Caco-2 (cell line): ENCODE results near the gene HEATR1. TPM values are rescaled to one million over a fixed set of nuclear protein-coding genes. Genes with fewer than 3 reads are reported as not detected.

ENCODE experiments used
- BruUV-seq: library from RNA; stranded (reverse); fragments of 400-500 nt; replicated peaks from 2 replicates; lab custom pipeline; 2021; lab: Mats Ljungman, UMichigan
- CTCF ChIA-PET: fragments of 300-600 bp; sonication (Branson Sonifier 250); formaldehyde crosslinking; loops from one replicate; lab custom pipeline; 2022; ENCODE audit warnings: antibody characterized with exemption; lab: Charles Lee
- POLR2A ChIA-PET: fragments of 300-600 bp; sonication (Branson Sonifier 250); formaldehyde crosslinking; loops from one replicate; lab custom pipeline; 2022; ENCODE audit warnings: antibody characterized with exemption; lab: Charles Lee
- DNase-seq, 2 experiments: peaks; one replicate each; pipeline versions ENCODE4 v3.0.0 to v3.0.0-alpha.2; 2020 to 2022
- H3K27me3 ChIP-seq: replicated peaks from 2 replicates; pipeline ENCODE4 v1.6.0; 2011; ENCODE audit warnings: low read length; ENCODE audit not compliant: control insufficient read depth, insufficient read depth
- H3K36me3 ChIP-seq: 2 replicates; pipeline ENCODE4 v1.5.1; 2011; ENCODE audit warnings: low read length; ENCODE audit not compliant: control insufficient read depth, insufficient read depth
- H3K4me1 ChIP-seq: fragments of 250-450 bp; sonication (Bioruptor Pico); 2 replicates; pipeline ENCODE4 v1.5.1; 2020; ENCODE audit warnings: mild to moderate bottlenecking
- H3K4me3 ChIP-seq: 2 replicates; pipeline ENCODE4 v1.5.1; 2011; ENCODE audit warnings: low read depth, mild to moderate bottlenecking, control low read depth, low read length
- H3K9me3 ChIP-seq: fragments of 250-450 bp; sonication (Bioruptor Pico); 2 replicates; pipeline ENCODE4 v1.5.1; 2020; ENCODE audit warnings: mild to moderate bottlenecking, moderate library complexity
- H3K27ac Mint-ChIP-seq: one replicate; pipeline ENCODE4 v1.8.0; 2022; ENCODE audit warnings: mixed read lengths; ENCODE audit not compliant: unreplicated experiment
- H3K27me3 Mint-ChIP-seq: one replicate; pipeline ENCODE4 v1.8.0; 2022; ENCODE audit warnings: mixed read lengths; ENCODE audit not compliant: insufficient read depth, unreplicated experiment
- H3K36me3 Mint-ChIP-seq: one replicate; pipeline ENCODE4 v1.8.0; 2022; ENCODE audit warnings: mild to moderate bottlenecking, mixed read lengths; ENCODE audit not compliant: insufficient read depth, unreplicated experiment
- H3K4me1 Mint-ChIP-seq: one replicate; pipeline ENCODE4 v1.8.0; 2022; ENCODE audit warnings: low read depth, mixed read lengths; ENCODE audit not compliant: unreplicated experiment
- H3K4me3 Mint-ChIP-seq: one replicate; pipeline ENCODE4 v1.8.0; 2022; ENCODE audit warnings: mild to moderate bottlenecking, moderate library complexity, mixed read lengths; ENCODE audit not compliant: unreplicated experiment
- H3K9me3 Mint-ChIP-seq: one replicate; pipeline ENCODE4 v1.8.0; 2022; ENCODE audit warnings: mixed read lengths; ENCODE audit not compliant: unreplicated experiment
- intact Hi-C: fragments of 100-400 bp; cut with micrococcal nuclease; formaldehyde crosslinking; loops from one replicate; pipeline ENCODE4 v1.10.0; 2022; ENCODE audit not compliant: unreplicated experiment
- total RNA-seq: library from RNA; stranded (reverse); gene quantifications from 2 replicates; pipeline ENCODE4 v1.2.3, GENCODE V29; 2022
- TF ChIP-seq, protein P1 (sequence below), 2 experiments: fragments of 200-600 bp in 1 of 2; IDR thresholded peaks; 1 replicate in 1 of 2; 2 replicates in 1 of 2; pipeline versions ENCODE4 v1.5.1 to v1.8.0; 2011 to 2022; ENCODE audit warnings: antibody characterized with exemption in 1 of 2, control low read depth in 1 of 2, inconsistent platforms in 1 of 2, low read depth in 1 of 2, low read length in 1 of 2, mild to moderate bottlenecking in 1 of 2, moderate library complexity in 1 of 2; ENCODE audit not compliant: insufficient read depth in 1 of 2, severe bottlenecking in 1 of 2, unreplicated experiment in 1 of 2

Gene HEATR1
- total RNA-seq, 1 experiment from 2014 or later, result 56.5 TPM

GRCh38 chr1:236520445-236521005 lies 83.8 kb downstream of the HEATR1 start:
- TF ChIP-seq, protein P1, sequence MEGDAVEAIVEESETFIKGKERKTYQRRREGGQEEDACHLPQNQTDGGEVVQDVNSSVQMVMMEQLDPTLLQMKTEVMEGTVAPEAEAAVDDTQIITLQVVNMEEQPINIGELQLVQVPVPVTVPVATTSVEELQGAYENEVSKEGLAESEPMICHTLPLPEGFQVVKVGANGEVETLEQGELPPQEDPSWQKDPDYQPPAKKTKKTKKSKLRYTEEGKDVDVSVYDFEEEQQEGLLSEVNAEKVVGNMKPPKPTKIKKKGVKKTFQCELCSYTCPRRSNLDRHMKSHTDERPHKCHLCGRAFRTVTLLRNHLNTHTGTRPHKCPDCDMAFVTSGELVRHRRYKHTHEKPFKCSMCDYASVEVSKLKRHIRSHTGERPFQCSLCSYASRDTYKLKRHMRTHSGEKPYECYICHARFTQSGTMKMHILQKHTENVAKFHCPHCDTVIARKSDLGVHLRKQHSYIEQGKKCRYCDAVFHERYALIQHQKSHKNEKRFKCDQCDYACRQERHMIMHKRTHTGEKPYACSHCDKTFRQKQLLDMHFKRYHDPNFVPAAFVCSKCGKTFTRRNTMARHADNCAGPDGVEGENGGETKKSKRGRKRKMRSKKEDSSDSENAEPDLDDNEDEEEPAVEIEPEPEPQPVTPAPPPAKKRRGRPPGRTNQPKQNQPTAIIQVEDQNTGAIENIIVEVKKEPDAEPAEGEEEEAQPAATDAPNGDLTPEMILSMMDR (IDR thresholded peaks at IDR 0.05; ENCODE audit: insufficient read depth in 1 of 2, low read depth in 1 of 2, low read length in 1 of 2, severe bottlenecking in 1 of 2, unreplicated experiment in 1 of 2), result no peak
- Histone ChIP-seq H3K4me3 (no peak overlapping the region), H3K9me3 (no peaks in the 10 kb centered on the region), H3K36me3 (no peaks in the 10 kb centered on the region), H3K4me1 (peaks cover 31% of the 10 kb centered on the region), H3K27me3 (no peaks in the 10 kb centered on the region)
- POLR2A ChIA-PET, result no interaction called here
- BruUV-seq, result no TSS peak
- H3K27ac Mint-ChIP-seq, result no peak overlapping the region
- H3K9me3 Mint-ChIP-seq, result peaks cover 8% of the 10 kb centered on the region
- CTCF ChIA-PET, result no interaction called here
- peaks cover 6% of the 10 kb centered on the region for H3K36me3 Mint-ChIP-seq
- no peak for DNase-seq
- H3K27me3 Mint-ChIP-seq, result no peaks in the 10 kb centered on the region
- H3K4me3 Mint-ChIP-seq, result no peak overlapping the region
- intact Hi-C loops, result loop anchor here (5.0 kb wide), 1 partner anchor 123 kb away; no protein-coding TSS in a partner anchor
- H3K4me1 Mint-ChIP-seq, result peaks cover 44% of the 10 kb centered on the region

GRCh38 chr1:236518322-236518721 lies 86.0 kb downstream of the HEATR1 start:
- Histone ChIP-seq H3K27me3 (no peaks in the 10 kb centered on the region), H3K36me3 (no peaks in the 10 kb centered on the region), H3K9me3 (no peaks in the 10 kb centered on the region), H3K4me3 (no peak overlapping the region), H3K4me1 (peaks cover 44% of the 10 kb centered on the region)
- BruUV-seq, result TSS peak; percentile 36
- ChIA-PET CTCF (interaction anchor here (0.7 kb wide), 1 partner anchor 28 kb away, joined by 3 read pairs; no protein-coding TSS in a partner anchor), POLR2A (interaction anchor here (0.5 kb wide), 1 partner anchor 27 kb away, joined by 3 read pairs; no protein-coding TSS in a partner anchor)
- intact Hi-C loops, result no loop called here
- Mint-ChIP-seq H3K27ac (peak overlapping the region; percentile 79), H3K4me3 (peak overlapping the region; percentile 34), H3K27me3 (no peaks in the 10 kb centered on the region), H3K4me1 (peaks cover 54% of the 10 kb centered on the region), H3K9me3 (peaks cover 8% of the 10 kb centered on the region), H3K36me3 (no peaks in the 10 kb centered on the region)
- TF ChIP-seq, protein P1 (IDR thresholded peaks at IDR 0.05; ENCODE audit: insufficient read depth in 1 of 2, low read depth in 1 of 2, low read length in 1 of 2, severe bottlenecking in 1 of 2, unreplicated experiment in 1 of 2), result no peak
- DNase-seq, result no peak

- peak overlapping the region; percentile 73 for H3K4me3 Mint-ChIP-seq
- peaks cover 36% of the 10 kb centered on the region for H3K4me1 ChIP-seq
- no peaks in the 10 kb centered on the region for H3K9me3 ChIP-seq
- peaks cover 8% of the 10 kb centered on the region for H3K9me3 Mint-ChIP-seq
- H3K27me3 ChIP-seq, result no peaks in the 10 kb centered on the region
- CTCF ChIA-PET, result interaction anchor here (0.6 to 1.2 kb wide), 4 partner anchors 14 to 67 kb away, joined by 3 to 5 read pairs (median 3); no protein-coding TSS in a partner anchor
- peaks cover 57% of the 10 kb centered on the region for H3K4me1 Mint-ChIP-seq
- no peaks in the 10 kb centered on the region for H3K36me3 ChIP-seq
- POLR2A ChIA-PET, result interaction anchor here (0.5 to 3.0 kb wide), 5 partner anchors 10 to 1906 kb away, joined by 4 to 30 read pairs (median 6); no protein-coding TSS in a partner anchor
- TF ChIP-seq, protein P1 (IDR thresholded peaks at IDR 0.05; ENCODE audit: insufficient read depth in 1 of 2, low read depth in 1 of 2, low read length in 1 of 2, severe bottlenecking in 1 of 2, unreplicated experiment in 1 of 2), result no peak
- BruUV-seq, result no TSS peak
- peak overlapping the region; percentile 79 for H3K27ac Mint-ChIP-seq
- peak; percentile 64 to 66 for DNase-seq
- no peaks in the 10 kb centered on the region for H3K27me3 Mint-ChIP-seq
- H3K4me3 ChIP-seq, result 0 out of 2 replicates have a peak overlapping the region, but pooled peaks have one; percentile 6
- intact Hi-C loops, result loop anchor here (1.0 kb wide), 2 partner anchors 14 to 23 kb away; no protein-coding TSS in a partner anchor
- H3K36me3 Mint-ChIP-seq, result no peaks in the 10 kb centered on the region
Observed at GRCh38 chr1:236516929-236517704, 87.2 kb downstream of the HEATR1 start.
